ENCODE measurements around the gene FBXO36. TPM values are rescaled to one million over a fixed set of nuclear protein-coding genes. Genes with fewer than 3 reads are reported as not detected.

The FBXO36 gene
- total RNA-seq, 4 donors from 2014 or later, result 2.7 to 7.3 (median 4.2) TPM

- 78 to 79% methylated on average over 5 of the region's 5 CpGs for WGBS, 2 donors
- no peaks in the 10 kb centered on the region for H3K27me3 ChIP-seq
- no peak for DNase-seq (ENCODE audit: low spot score in 2 of 2)
- peaks cover 0 to 32% (median 0%) of the 10 kb centered on the region in 4 donors for H3K4me1 ChIP-seq
- TF ChIP-seq CTCF (IDR thresholded peaks at IDR 0.05), result no peak
- TF ChIP-seq POLR2A (IDR thresholded peaks at IDR 0.05), result no peak
- H3K9me3 ChIP-seq, result no peaks in the 10 kb centered on the region
- no peak overlapping the region for H3K27ac ChIP-seq
- no peak overlapping the region for H3K4me3 ChIP-seq
- H3K36me3 ChIP-seq, result peaks cover 0 to 44% (median 0%) of the 10 kb centered on the region in 3 donors
Observed at GRCh38 chr2:229880892-229881586, 41.3 kb upstream of the FBXO36 start.

- 86 to 91% methylated on average over 2 of the region's 2 CpGs for WGBS, 2 donors
- Histone ChIP-seq H3K36me3 (peaks cover 0 to 29% (median 0%) of the 10 kb centered on the region in 3 donors), H3K27ac (no peak overlapping the region), H3K4me1 (peaks cover 0 to 46% (median 0%) of the 10 kb centered on the region in 4 donors), H3K27me3 (no peaks in the 10 kb centered on the region), H3K4me3 (no peak overlapping the region), H3K9me3 (no peaks in the 10 kb centered on the region)
- DNase-seq (ENCODE audit: low spot score in 2 of 2), result no peak
- no peak for TF ChIP-seq POLR2A (IDR thresholded peaks at IDR 0.05)
- no peak for TF ChIP-seq EP300 (IDR thresholded peaks at IDR 0.05)
- no peak for TF ChIP-seq CTCF (IDR thresholded peaks at IDR 0.05)
Observed at GRCh38 chr2:229882583-229882982, 39.7 kb upstream of the FBXO36 start.

- H3K9me3 ChIP-seq, result no peaks in the 10 kb centered on the region
- WGBS, 2 donors, result 92 to 93% methylated on average over 5 of the region's 5 CpGs
- no peak overlapping the region for H3K4me3 ChIP-seq
- H3K27ac ChIP-seq, result no peak overlapping the region
- H3K4me1 ChIP-seq, result peaks cover 0 to 57% (median 0%) of the 10 kb centered on the region in 4 donors
- peaks cover 0 to 7% (median 0%) of the 10 kb centered on the region in 3 donors for H3K36me3 ChIP-seq
- TF ChIP-seq POLR2A (IDR thresholded peaks at IDR 0.05), result no peak
- TF ChIP-seq EP300 (IDR thresholded peaks at IDR 0.05), result no peak
- TF ChIP-seq CTCF (IDR thresholded peaks at IDR 0.05), result no peak
- no peaks in the 10 kb centered on the region for H3K27me3 ChIP-seq
- no peak for DNase-seq (ENCODE audit: low spot score in 2 of 2)
Observed at GRCh38 chr2:229884775-229885699, 37.3 kb upstream of the FBXO36 start.

GRCh38 chr2:229887441-229887840, 34.9 kb upstream of the FBXO36 start:
- Histone ChIP-seq H3K9me3 (no peaks in the 10 kb centered on the region), H3K4me1 (peaks cover 0 to 46% (median 0%) of the 10 kb centered on the region in 4 donors), H3K27me3 (no peaks in the 10 kb centered on the region), H3K27ac (no peak overlapping the region), H3K36me3 (peaks cover 0 to 11% (median 0%) of the 10 kb centered on the region in 3 donors), H3K4me3 (no peak overlapping the region)
- TF ChIP-seq CTCF (IDR thresholded peaks at IDR 0.05), result no peak
- no peak for TF ChIP-seq POLR2A (IDR thresholded peaks at IDR 0.05)
- no peak for TF ChIP-seq EP300 (IDR thresholded peaks at IDR 0.05)
- WGBS, 2 donors, result 62 to 88% methylated on average over 1 of the region's 1 CpG
- no peak for DNase-seq (ENCODE audit: low spot score in 2 of 2)

- 93 to 98% methylated on average over 1 of the region's 1 CpG for WGBS, 2 donors
- Histone ChIP-seq H3K4me1 (peaks cover 0 to 40% (median 0%) of the 10 kb centered on the region in 4 donors), H3K27ac (no peak overlapping the region), H3K27me3 (no peaks in the 10 kb centered on the region), H3K36me3 (peaks cover 0 to 11% (median 0%) of the 10 kb centered on the region in 3 donors), H3K9me3 (no peaks in the 10 kb centered on the region), H3K4me3 (no peak overlapping the region)
- no peak for TF ChIP-seq POLR2A (IDR thresholded peaks at IDR 0.05)
- no peak for TF ChIP-seq CTCF (IDR thresholded peaks at IDR 0.05)
- TF ChIP-seq EP300 (IDR thresholded peaks at IDR 0.05), result no peak
- DNase-seq (ENCODE audit: low spot score in 2 of 2), result no peak
Observed at GRCh38 chr2:229888031-229888430, 34.3 kb upstream of the FBXO36 start.
